Left renal cortex interstitium (tissue), 4 donors: ENCODE results near the gene SLC16A7. TPM values are rescaled to one million over a fixed set of nuclear protein-coding genes. Genes with fewer than 3 reads are reported as not detected.

ENCODE experiments used
- DNase-seq, 4 donors: peaks; one replicate each; pipeline ENCODE4 v3.0.0-alpha.2; 2013; ENCODE audit warnings: low read depth in 4 of 4, low spot score in 2 of 4, missing footprints in 1 of 4
- polyA plus RNA-seq, 4 donors: library from polyadenylated mRNA; unstranded; fragments of 120-200 nt; gene quantifications; one replicate each; pipeline ENCODE4 v1.2.1, GENCODE V29; 2013; ENCODE audit not compliant: insufficient read length in 4 of 4

SLC16A7 gene
- polyA plus RNA-seq, 4 donors = 3.2 to 5.7 (median 4.6) TPM

- no peak for DNase-seq
Observed at GRCh38 chr12:59664495-59664894, 68.7 kb downstream of the SLC16A7 start.

GRCh38 chr12:59665701-59666100 is 69.9 kb downstream of the SLC16A7 start:
- DNase-seq = no peak

GRCh38 chr12:59668674-59669073 is 72.8 kb downstream of the SLC16A7 start:
- DNase-seq = no peak

GRCh38 chr12:59672273-59672672 is 76.4 kb downstream of the SLC16A7 start:
- DNase-seq = no peak

GRCh38 chr12:59675461-59675860 is 79.6 kb downstream of the SLC16A7 start:
- no peak for DNase-seq

GRCh38 chr12:59677857-59678256 is 82.0 kb downstream of the SLC16A7 start:
- no peak for DNase-seq

- DNase-seq = no peak
Observed at GRCh38 chr12:59678759-59679411, 83.1 kb downstream of the SLC16A7 start.

GRCh38 chr12:59689776-59690175 is 93.9 kb downstream of the SLC16A7 start:
- DNase-seq = no peak

- DNase-seq = no peak
Observed at GRCh38 chr12:59695379-59695778, 99.5 kb downstream of the SLC16A7 start.

GRCh38 chr12:59698600-59698999 is 102.8 kb downstream of the SLC16A7 start:
- no peak for DNase-seq

- DNase-seq = no peak
Observed at GRCh38 chr12:59699421-59700152, 103.8 kb downstream of the SLC16A7 start.

- no peak for DNase-seq
Observed at GRCh38 chr12:59700153-59700450, 104.3 kb downstream of the SLC16A7 start.

GRCh38 chr12:59708064-59708463 is 112.2 kb downstream of the SLC16A7 start:
- no peak for DNase-seq

- no peak for DNase-seq
Observed at GRCh38 chr12:59708484-59708883, 112.7 kb downstream of the SLC16A7 start.

GRCh38 chr12:59710004-59710628 is 114.3 kb downstream of the SLC16A7 start:
- DNase-seq = no peak

- DNase-seq = no peak
Observed at GRCh38 chr12:59710964-59711363, 115.1 kb downstream of the SLC16A7 start.

- no peak for DNase-seq
Observed at GRCh38 chr12:59715434-59715833, 119.6 kb downstream of the SLC16A7 start.

- DNase-seq = no peak
Observed at GRCh38 chr12:59716043-59716442, 120.2 kb downstream of the SLC16A7 start.

GRCh38 chr12:59717436-59717835 is 121.6 kb downstream of the SLC16A7 start:
- DNase-seq = no peak

GRCh38 chr12:59719701-59720100 is 123.9 kb downstream of the SLC16A7 start:
- no peak for DNase-seq

- DNase-seq = no peak
Observed at GRCh38 chr12:59723520-59723919, 127.7 kb downstream of the SLC16A7 start.
